Chondrocyte (in vitro differentiated cells): ENCODE data around the gene SLC7A10. TPM values are rescaled to one million over a fixed set of nuclear protein-coding genes. Genes with fewer than 3 reads are reported as not detected.

Source experiments
- DNase-seq: peaks from one replicate; pipeline ENCODE4 v3.0.0; 2021; ENCODE audit warnings: mixed read lengths, low spot score
- H3K27ac Mint-ChIP-seq: one replicate; pipeline ENCODE4 v1.8.0; 2021; ENCODE audit warnings: mild to moderate bottlenecking, moderate library complexity, mixed read lengths; ENCODE audit not compliant: unreplicated experiment
- H3K27me3 Mint-ChIP-seq: 2 replicates; pipeline ENCODE4 v1.8.0; 2021; ENCODE audit warnings: low read depth, mixed read lengths
- H3K36me3 Mint-ChIP-seq: 2 replicates; pipeline ENCODE4 v1.8.0; 2021; ENCODE audit warnings: low read depth, mixed read lengths
- H3K4me1 Mint-ChIP-seq: 2 replicates; pipeline ENCODE4 v1.8.0; 2021; ENCODE audit warnings: low read depth, mild to moderate bottlenecking, mixed read lengths
- H3K4me3 Mint-ChIP-seq: one replicate; pipeline ENCODE4 v1.8.0; 2021; ENCODE audit warnings: mild to moderate bottlenecking, moderate library complexity, mixed read lengths; ENCODE audit not compliant: unreplicated experiment
- H3K9me3 Mint-ChIP-seq: 2 replicates; pipeline ENCODE4 v1.8.0; 2021; ENCODE audit warnings: low read depth, mixed read lengths
- total RNA-seq: library from RNA; stranded (reverse); gene quantifications from 3 replicates; pipeline ENCODE4 v1.2.1, GENCODE V29; 2021
- TF ChIP-seq, protein P1 (sequence below): fragments of 200-600 bp; sonication (generic); IDR thresholded peaks from 2 replicates; pipeline ENCODE4 v1.5.0; 2021; ENCODE audit warnings: antibody characterized with exemption, mild to moderate bottlenecking, moderate library complexity

Gene SLC7A10
- total RNA-seq, 1 donor from 2014 or later, result not detected

DNA sequence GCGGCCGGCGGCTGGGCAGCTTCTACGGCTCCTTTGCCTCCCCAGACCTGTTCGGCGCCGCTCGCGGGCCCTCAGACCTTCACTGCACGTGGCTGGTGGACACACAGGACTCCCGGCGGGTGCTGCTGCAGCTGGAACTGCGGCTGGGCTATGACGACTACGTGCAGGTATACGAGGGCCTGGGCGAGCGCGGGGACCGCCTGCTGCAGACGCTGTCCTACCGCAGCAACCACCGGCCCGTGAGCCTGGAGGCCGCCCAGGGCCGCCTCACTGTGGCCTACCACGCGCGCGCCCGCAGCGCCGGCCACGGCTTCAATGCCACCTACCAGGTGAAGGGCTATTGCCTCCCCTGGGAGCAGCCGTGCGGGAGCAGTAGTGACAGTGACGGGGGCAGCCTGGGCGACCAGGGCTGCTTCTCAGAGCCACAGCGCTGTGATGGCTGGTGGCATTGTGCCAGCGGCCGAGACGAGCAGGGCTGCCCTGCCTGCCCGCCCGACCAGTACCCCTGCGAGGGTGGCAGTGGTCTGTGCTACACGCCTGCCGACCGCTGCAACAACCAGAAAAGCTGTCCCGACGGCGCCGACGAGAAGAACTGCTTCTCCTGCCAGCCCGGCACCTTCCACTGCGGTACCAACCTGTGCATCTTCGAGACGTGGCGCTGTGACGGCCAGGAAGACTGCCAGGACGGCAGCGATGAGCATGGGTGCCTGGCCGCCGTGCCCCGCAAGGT is 20.0 kb downstream of the SLC7A10 start:
- H3K27me3 Mint-ChIP-seq, result no peaks in the 10 kb centered on the region
- TF ChIP-seq, protein P1, sequence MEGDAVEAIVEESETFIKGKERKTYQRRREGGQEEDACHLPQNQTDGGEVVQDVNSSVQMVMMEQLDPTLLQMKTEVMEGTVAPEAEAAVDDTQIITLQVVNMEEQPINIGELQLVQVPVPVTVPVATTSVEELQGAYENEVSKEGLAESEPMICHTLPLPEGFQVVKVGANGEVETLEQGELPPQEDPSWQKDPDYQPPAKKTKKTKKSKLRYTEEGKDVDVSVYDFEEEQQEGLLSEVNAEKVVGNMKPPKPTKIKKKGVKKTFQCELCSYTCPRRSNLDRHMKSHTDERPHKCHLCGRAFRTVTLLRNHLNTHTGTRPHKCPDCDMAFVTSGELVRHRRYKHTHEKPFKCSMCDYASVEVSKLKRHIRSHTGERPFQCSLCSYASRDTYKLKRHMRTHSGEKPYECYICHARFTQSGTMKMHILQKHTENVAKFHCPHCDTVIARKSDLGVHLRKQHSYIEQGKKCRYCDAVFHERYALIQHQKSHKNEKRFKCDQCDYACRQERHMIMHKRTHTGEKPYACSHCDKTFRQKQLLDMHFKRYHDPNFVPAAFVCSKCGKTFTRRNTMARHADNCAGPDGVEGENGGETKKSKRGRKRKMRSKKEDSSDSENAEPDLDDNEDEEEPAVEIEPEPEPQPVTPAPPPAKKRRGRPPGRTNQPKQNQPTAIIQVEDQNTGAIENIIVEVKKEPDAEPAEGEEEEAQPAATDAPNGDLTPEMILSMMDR, result no peak
- H3K27ac Mint-ChIP-seq, result no peak overlapping the region

GRCh38 chr19:33205110-33205509 is 20.5 kb downstream of the SLC7A10 start:
- Mint-ChIP-seq H3K27me3 (no peaks in the 10 kb centered on the region), H3K36me3 (peaks cover 7% of the 10 kb centered on the region), H3K9me3 (no peaks in the 10 kb centered on the region), H3K4me1 (no peaks in the 10 kb centered on the region), H3K27ac (no peak overlapping the region), H3K4me3 (no peak overlapping the region)
- TF ChIP-seq, protein P1, result no peak
- DNase-seq, result no peak

More for the DNA sequence above, 20.0 kb downstream of the SLC7A10 start:
- Mint-ChIP-seq H3K36me3 (peaks cover 7% of the 10 kb centered on the region), H3K9me3 (no peaks in the 10 kb centered on the region), H3K4me3 (no peak overlapping the region), H3K4me1 (no peaks in the 10 kb centered on the region)
- peak; percentile 94 for DNase-seq

DNA sequence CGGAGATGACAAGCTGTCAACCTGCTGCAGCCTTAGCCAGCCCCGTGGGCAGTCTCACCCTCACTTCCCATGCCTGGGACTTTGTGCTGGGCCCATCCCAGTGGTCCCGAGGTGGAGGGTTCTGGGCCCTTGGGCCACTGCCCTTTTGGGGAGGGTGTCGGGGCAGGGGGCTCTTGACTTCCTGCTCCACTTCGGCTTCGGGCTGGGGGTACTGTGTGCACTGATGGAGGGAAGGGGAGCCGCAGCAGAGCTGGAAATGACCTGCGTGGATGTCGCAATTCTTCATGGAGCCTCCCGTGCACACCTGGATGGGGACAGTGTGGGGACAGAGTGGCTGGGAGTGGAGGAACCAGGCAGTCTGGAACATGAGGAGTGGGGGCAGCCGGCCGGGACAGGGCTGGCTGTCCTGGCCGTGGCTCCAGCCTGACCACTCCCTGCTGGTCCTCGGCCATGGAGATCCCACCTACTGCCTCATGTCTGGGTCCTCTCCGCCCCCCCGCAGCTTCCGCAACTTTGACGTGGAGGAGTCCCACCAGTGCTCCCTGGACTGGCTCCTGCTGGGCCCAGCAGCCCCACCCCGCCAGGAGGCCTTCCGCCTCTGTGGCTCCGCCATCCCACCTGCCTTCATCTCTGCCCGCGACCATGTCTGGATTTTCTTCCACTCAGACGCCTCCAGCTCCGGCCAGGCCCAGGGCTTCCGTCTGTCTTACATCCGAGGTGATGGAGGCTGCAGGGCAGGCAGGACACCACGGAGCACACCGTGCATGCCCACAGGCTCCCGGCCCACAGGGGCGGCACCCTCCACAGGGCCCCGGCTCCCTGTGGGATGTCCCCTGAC is 21.3 kb downstream of the SLC7A10 start:
- no peak overlapping the region for H3K27ac Mint-ChIP-seq
- H3K9me3 Mint-ChIP-seq, result no peaks in the 10 kb centered on the region
- TF ChIP-seq, protein P1, result no peak
- no peaks in the 10 kb centered on the region for H3K27me3 Mint-ChIP-seq
- H3K36me3 Mint-ChIP-seq, result peaks cover 8% of the 10 kb centered on the region
- no peaks in the 10 kb centered on the region for H3K4me1 Mint-ChIP-seq
- peak; percentile 76 for DNase-seq
- H3K4me3 Mint-ChIP-seq, result no peak overlapping the region

DNA sequence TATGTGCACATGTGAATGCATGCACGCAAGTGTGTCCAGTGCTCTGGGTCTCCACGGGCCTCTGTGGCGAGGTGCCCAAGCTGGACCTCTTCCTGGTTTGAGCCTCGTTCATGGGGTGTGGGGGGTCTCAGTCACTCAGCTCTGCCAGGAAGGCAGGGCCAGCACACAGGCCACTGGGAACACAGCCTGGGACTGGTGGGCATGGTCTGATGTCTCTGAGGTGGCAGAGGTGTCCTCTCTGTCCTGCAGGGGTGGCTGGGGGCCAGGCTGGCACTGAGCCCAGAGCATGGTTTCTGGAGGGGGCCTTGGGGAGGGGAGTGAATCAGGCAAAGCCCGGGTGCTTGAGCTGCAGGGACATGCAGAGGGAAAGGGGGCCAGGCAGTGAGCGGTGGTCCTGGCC is 22.1 kb downstream of the SLC7A10 start:
- TF ChIP-seq, protein P1, result no peak
- Mint-ChIP-seq H3K27me3 (no peaks in the 10 kb centered on the region), H3K27ac (no peak overlapping the region), H3K4me3 (no peak overlapping the region), H3K36me3 (peaks cover 8% of the 10 kb centered on the region), H3K4me1 (no peaks in the 10 kb centered on the region), H3K9me3 (no peaks in the 10 kb centered on the region)
- DNase-seq, result peak; percentile 81
